ENCODE results near the gene USP49.
A peak's percentile ranks its signal among the peaks of the same experiment; 100 is the strongest.
"Not testable (repeated sequence)": the region's sequence is repeated elsewhere in the genome, so short reads cannot be mapped to it uniquely, and the experiment has no call there.

The USP49 gene

DNA sequence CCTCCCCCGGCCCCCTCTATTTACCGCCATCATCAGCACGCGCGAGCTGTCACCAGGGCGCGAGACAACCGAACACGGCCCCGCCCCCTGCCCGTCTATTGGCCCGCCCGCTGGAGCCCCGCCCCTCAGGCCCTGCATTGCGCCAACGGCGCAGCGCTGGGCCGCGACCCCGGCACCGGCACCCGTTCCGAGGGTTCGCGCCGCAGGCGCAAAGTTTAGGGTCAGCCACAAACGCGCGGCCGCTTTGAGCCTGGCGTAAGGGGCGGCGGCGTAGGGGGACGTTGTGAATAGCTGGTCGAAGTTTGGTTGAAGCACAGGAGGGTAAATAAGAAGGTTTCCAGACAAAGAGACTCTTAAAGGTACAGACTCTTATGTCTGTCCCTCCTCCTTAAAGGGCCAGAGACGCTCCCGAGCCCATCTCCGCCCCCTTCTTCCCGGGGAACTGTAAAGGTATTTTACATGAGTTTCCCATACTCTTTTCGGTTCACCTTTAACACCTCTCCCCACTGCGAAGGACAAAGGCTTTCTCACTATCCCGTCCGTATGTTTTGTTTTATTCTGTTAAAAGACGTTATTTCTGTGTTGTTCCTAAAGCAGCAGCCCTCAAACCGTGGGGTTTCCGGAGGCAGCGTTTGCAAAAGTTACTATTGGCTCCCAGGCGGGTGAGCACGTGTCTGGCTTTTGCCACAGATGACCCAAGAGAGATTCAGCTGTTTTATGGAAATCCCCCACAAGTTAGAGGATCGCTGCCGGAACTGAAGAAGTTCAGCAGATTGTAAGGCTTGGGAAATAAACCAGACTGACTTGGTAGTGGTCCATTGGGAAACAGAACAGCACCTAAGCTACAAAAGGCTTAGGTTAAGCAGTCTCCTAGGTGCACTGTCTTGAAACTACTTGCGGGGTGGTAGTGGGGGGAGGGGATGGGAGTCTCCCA, at the start of gene USP49:
Gene USP49, minus strand, starts transcription at position 76 of the 934 bp plus-strand sequence. CDS start 88,392 bp downstream, outside the sequence.
- DNase-seq = peak; percentile 94 to 97

DNA sequence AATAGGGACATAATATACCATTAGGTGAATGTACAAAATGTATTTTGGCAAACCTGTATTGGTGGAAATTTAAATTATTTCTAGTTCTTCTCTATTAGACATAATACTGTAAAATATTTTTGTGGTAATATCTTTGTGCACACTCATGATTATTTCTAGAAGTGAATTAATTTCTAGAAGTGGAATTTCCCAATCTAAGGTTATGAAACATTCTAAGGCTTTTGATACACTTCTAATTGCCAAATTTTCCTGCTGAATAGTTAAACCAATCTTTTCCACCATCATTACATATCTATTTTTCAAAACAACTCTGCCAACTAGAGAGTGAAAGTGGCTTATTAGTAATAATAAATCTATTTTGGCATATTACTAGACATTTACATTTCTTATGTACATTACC, 48.3 kb upstream of the USP49 start:
- DNase-seq = no peak

DNA sequence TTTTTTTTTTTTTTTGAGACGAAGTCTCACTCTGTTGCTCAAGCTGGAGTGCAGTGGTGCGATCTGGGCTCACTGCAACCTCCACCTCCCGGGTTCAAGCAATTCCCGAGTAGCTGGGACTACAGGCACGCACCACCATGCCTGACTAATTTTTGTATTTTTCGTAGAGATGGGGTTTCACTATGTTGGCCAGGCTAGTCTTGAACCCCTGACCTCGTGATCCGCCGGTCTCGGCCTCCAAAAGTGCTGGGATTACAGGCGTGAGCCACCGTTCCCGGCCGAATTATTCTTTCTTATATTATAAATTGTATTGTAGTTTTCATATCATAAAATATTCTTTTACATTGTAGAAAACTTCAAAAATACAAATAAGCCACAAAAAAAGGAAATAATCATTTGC, 47.7 kb upstream of the USP49 start:
- DNase-seq = not testable (repeated sequence)

DNA sequence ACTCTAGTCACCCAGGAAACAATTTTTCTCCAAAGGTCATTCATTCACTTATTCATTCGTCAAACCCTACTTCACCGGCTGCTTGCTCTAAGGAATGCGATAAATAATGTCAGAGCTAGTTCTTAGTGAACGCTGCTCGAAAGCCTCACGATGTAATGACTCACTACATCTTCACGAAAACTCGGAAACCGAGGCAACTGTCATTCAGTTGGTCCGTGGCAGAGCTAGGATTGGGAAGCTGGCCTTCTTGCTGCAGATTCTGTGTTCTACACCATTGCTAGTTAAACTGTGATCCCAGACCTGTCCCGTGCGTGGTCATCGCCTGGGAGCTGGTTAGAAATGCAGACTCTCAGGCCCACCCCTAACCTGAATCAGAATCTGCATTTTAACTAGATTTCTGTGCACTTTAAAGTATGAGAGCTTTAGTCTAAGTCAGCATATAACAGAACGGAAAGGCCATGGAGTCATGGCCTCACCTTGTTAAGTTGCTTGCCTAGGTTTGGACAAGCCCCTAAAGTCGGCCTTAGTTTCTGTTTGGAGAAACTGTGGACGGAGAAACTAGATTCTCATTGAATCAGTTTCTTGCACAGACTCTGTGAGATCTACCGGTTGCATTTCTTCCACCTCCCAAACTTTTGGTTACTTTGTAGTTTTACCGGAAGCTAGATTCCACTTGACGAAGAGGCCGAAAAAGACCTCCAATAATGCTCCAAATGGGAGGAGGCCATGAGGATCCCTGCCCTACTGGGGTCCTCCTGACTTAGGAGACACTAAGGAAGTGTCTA, 47.1 kb upstream of the USP49 start:
- no peak for DNase-seq

DNA sequence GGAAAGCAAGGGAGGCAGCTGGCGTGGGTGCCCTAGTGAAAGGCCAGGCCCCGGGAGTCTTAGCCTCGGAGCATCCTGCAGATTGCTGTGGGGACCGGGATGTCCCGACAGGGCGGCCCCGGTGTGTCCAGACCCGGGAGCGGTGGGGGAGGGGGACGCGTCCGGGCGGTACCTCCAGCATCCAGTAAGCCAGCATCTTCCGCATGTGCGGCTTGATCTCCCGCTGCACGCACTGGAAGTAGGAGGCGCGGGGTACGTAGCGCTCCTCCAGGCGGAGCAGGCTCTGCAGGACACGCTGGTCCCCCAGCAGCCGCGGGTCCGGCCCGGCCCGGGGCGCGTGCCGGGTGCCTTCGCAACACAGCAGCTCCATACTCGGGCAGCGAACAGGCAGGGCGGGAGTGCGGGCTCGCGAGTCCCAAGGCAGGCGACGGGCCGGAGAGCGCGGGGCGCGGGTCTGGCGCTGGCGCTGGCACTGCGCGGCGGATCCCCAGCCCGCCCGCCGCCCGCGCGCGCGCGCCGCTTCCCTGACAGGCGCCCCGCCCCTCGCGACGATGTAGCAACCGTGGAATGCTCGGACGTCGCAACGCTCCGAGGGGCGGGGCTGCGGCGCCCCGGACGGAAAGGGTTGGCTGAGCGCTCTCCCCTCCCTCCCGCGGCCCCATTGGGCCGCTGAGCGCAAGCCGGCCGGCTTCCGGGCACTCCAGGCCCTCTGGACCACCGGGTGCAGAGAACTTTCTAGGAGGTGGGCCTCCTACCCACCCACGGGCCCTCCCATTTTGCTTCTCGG, 46.3 kb upstream of the USP49 start, which contains the start of gene CCND3:
Gene CCND3, minus strand, starts transcription at position 529 of the 787 bp plus-strand sequence. Its CDS starts 159 bp downstream, at position 370.
- peak; percentile 93 to 95 for DNase-seq

DNA sequence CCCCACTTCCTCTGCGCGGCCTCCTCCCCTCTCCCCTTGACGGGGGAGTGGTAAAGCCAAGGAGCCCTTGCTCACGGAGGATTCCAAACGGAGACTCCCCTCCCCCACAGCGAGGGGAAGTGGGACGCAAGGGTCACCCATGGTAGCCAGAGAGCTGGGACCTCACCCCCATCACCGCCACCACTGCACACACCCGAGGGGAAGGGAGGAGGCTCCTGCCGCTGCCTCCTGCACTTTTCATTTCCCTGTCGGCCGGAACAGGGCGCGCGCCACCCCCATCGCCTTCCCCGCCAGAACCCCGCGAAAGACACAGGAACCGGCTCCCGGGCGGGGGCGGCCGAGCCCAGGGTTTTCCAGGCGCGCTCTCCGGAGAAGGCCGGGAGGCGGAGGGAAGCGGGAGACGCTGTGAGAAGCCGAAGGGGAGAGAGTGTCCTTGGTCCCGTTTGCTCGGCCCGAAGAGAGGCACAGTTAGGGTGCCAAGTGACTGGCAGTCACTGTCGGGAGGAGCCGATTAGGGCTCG, 45.6 kb upstream of the USP49 start:
- DNase-seq = peak; percentile 62 to 72

DNA sequence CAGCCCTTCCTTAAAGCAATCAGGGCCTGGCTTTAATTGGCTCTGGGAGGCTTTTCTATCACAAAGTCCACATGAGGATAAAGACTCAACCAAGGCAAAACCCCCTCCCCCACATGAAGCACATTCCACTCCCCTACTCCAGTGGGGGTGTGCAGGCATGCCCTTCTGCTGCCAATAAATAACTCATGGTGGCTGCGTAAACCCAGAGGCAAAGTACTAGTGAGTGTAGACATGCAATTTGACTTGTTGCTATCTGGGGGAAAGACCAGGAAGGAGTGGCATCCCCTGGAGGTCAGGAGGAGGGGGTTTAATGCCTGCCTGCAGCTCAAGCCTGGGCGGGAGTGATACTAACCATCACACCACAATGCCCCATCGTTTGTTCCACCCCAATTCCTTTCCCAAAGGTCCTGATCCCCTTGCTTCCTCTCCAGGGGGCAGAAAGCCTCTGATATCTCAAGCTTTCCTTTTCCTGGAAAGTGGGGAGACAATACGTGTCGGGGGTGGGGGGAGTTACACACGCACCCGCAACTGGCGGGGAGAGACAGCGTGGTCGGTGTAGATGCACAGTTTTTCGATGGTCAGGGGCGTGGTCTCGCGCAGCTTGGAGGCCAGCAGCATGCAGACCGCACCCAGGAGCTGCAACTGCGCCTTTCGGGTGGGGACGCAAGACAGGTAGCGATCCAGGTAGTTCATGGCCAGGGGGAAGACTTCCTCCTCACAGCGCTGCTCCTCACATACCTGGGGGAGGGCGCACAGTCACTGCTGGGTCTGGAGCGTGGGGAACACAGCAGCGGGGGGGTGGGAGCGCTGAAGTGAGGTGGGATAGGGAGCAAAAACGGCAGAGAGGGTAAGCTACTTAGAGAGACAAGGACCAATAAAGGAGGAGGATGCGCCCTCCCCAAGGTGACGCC, 44.9 kb upstream of the USP49 start:
- peak; percentile 67 to 75 for DNase-seq

DNA sequence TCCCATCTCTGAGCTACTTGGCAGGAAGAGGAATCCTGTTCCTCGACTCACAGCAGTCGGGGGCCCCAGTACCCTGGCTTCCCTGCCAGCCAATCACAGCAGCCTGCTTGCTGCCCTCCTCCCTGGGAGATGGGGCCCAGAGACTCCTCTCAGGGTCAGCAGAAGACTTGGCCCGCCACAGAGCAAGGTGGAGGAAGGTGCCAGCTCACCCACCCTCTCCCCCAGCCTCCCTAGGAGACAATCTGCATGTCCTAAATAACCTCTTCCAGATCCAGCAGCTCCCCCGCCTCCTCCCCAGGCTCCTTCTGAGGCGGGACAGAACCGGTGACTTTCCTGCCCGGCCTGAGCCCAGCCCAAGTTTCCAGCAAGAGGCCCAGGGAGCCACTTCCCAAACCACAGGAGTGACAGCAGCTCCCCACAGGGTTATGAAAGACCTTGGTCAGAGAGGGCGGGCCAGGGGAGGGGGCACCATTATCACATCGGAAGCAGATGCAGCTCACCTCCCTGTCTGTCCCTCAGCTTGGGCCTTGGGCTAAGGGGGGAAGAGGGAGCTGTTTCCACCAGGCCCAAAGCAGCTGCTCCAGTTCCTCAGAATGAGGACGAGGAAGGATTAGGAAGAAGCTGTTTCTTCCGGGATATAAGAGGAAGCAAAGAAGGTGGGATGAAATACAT, 44.1 kb upstream of the USP49 start:
- peak; percentile 66 to 75 for DNase-seq

DNA sequence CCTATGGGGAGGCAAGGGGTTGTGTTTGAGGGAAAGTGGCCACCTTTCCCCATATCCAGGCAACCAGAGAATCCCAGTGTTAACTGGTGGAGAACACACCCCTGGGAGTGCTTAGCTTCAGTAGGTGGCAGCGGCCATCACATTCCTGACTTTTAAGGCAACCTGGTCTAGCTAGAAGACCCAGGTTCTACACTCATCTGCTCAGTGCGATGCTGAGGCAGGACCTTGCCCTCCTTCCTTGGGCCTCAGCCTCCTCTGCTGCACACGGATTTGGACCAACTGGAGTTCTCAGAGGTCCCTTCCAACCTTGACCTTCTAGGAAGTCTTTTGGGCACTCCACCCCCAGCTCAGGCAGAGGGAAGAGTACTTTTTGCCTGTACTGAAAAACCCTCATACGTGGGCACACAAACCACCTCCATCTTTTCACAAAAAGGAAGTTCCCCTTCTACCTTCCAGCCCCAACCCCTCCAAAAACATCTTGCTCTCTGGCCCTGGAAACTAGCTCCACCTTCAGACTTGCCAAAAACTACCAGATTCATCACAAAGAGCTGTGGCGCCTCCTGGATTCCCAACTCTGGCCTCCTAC, 43.5 kb upstream of the USP49 start:
- DNase-seq = no peak

DNA sequence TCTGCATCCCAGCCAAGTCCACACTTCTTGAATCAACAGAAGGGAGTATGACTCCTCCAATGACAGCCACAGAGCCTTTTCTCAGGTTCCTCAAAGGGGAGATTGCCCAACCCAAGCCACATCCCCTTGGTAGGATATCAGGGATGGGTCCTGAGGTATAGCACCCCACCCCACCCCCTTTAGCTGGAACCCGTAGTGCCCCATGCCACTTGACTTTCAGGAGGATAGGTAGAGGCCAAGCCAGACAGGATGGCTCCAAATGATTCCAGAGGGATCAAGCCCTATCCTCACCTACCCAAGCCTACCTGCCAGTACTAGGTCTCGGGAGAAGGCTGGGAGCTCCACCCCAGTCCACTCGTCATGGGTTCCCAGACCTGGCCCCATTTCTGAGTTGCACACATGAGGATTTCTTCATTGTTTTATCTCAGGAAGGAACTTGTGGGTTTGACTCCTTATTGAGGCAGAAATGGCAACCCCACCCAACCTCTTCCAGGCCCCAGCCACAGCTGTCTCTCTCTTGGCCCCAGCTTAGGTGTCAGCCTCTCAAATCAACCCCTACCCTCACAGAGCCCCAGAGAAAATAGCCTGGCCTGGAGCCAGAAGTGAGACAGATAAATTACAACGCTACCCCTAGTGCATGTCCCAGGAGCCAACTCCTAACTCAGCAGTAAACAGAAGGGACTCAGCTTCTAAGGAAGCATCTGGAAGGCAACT, 42.8 kb upstream of the USP49 start:
- peak in 1 of 2 experiments; percentile 33 for DNase-seq

DNA sequence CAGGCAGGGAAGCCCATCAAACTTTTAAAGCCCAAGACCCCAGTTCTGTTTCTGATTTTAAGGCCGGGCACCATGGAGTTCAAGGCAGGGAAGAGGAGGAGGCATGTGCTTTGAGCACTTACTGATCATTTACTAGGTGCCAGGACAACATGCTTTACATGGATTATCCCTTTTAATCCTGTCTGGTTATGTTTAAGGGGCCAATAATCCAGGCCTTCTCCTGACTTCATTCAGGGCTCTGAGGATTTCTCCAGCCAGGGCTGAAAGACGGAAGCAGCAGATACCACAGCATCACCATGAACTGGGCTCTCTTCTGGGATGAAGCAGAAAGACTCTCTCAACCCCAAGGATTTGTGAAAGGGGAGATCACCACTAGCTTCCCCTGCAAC, 42.3 kb upstream of the USP49 start:
- DNase-seq = no peak

DNA sequence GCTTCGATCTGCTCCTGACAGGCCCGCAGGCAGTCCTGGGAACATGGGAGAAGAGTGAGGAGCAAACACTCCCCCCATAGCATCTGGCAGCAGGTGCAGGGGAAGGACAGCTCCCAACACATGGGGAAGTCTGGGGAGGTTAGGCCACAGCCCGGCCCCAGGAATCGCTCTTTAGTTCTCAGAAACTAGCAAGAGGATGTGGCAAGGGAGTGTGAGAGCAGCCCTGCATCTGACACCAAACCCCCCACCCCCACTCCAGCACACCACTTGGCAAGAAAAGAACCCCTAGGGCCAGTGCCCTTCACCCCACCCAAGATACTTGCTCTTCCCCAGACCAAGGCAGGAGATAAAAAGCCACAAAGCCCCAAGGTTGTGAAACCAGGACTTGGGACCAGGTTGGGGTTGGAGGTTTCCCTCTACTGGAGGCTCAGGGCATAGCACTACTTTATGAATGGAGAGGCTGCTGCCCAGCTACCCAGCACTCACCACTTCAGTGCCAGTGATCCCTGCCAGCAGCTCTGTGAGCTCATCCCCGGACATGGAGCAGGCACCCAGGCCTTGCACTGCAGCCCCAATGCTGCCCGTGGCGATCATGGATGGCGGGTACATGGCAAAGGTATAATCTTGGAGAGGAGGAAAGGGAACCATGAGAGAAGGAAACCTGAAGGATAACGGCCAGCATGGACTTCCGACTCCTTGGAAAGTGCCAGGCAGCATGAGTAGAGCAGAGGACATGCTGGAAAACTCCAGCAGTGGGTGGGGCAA, 41.1 kb upstream of the USP49 start:
- peak; percentile 73 to 80 for DNase-seq

DNA sequence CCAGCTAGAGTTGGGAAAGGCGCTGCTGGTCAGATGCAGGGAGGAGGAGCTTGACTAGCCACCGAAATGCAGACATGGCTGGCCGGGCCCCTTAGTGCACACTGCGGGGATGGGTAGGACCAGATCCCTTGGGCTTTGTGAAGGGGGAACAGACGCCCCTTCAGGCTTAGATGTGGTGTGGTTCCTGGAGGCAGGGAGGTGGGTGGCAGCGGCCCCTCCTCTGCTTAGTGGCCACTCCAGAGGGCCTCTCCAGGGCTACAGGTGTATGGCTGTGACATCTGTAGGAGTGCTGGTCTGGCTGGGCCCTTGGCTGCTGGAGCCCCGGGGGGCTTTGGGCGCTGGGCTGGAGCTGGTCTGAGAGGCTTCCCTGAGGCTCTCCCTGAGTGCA, 40.5 kb upstream of the USP49 start:
- DNase-seq = no peak

DNA sequence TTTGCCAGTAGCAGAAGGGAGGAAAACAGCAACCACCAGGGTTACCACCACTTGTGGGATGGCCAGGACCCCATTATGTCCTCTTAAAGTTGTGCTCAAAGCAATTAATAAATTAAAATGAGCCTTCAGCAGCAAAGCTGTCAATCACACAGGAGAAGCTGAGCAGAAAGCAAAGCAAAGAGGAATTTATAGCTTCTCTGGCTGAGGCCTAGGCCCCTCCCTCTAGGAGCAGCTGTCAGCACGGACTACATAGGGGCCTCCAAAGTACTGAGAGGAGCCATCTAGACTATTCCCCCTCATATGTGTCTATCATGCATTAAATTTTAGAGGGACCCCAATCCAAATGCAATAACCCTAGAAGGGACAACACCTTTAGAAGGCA, 40.0 kb upstream of the USP49 start:
- no peak for DNase-seq

DNA sequence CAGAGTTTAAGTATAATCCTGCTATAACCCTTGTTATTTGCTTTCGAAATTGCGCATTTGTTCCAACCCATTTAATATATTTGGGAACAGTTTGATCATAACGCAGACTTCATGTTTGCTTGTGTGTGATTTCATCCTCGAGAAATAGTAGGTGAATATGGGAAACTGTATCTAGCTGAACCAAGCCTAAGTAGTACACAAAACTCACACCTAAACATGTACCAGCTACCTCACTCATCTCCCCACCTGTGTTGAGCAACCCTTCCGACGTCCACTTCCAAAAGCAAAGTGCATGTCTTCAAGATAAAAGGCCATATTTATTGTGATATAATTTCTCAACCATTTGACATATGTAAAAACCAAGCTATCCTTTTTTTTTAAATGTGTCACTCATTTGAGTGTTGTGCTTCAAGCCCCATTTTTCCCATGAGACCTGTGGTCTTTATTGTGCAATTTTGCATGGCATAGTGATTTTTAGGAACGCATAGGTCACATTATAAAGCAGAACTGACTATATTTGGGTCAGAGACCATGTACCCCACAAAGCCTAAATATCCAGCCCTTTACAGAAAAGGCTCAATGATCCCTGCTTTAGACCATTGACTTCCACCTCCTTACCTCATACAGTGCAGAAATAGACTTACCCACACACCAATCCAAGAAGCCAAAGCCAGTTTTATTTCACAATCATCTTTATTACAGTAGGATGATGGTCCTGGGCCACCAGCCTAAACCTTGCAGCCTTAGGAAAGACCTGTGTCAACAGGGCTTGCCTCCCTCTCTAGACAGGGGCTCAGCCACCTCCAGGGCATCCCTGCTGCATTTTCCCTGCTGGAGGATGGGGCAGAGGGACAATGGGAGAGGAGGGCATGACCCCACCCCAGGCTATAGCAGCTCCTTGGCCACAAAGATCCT, 39.4 kb upstream of the USP49 start:
- no peak for DNase-seq

DNA sequence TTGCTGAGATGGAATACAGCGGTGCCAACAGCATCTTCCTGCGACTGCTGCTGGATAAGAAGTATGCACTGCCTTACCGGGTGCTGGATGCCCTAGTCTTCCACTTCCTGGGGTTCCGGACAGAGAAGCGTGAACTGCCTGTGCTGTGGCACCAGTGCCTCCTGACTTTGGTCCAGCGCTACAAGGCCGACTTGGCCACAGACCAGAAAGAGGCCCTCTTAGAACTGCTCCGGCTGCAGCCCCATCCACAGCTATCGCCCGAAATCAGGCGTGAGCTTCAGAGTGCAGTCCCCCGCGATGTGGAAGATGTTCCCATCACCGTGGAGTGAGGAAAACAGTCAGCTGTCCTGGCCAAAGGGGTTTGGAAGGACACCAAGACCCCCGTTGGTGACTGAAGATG, 37.2 kb upstream of the USP49 start:
- no peak for DNase-seq

DNA sequence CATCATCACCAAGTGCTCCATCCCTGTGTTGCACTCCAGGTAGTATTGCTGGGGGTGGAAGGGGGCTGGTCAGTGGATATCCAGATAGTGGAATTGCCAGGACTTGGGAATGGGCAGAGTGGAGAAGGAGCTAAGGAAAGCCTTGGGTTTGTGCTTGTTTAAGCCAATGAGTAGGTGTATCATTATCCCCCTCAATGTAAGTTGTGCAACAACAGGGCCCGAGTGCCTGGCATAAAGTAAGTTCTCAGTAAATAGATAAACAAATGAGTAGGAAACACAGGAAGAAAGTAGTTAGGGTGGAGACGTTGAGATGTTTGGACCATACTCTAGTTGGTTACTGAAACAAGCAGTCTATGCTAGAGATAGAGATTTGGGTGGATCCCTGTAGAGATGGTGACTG, 36.6 kb upstream of the USP49 start:
- DNase-seq = no peak

DNA sequence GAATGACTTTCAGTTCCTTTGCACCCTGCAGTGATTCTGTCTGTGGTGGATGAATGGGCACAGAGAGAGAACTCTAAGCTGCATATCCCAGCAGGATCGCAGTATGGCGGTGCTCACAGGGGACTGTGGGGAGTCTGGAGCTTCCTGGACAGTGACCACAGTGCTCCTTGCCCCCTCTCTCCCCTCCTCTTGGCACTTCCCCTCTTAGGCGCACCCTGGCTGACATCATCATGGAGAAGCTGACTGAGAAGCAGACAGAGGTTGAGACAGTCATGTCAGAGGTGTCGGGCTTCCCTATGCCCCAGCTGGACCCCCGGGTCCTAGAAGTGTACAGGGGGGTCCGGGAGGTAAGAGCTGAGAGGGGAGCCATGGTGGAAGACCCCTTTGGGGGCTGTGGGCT, 34.7 kb upstream of the USP49 start:
- no peak for DNase-seq
